ENCODE results near the gene RPL13.

GRCh38 chr16:89545831-89546574 lies 14.5 kb upstream of the RPL13 start:
- TF ChIP-seq ZNF473 (tag by site-specific recombination; IDR thresholded peaks at IDR 0.05) (no peak), TSHZ1 (tag by site-specific recombination; IDR thresholded peaks at IDR 0.05; ENCODE audit: borderline replicate concordance) (no peak), ZNF658 (tag by site-specific recombination; IDR thresholded peaks at IDR 0.05) (no peak), ZNF510 (tag by site-specific recombination; IDR thresholded peaks at IDR 0.05; ENCODE audit: insufficient replicate concordance) (no peak), ZNF394 (tag by site-specific recombination; IDR thresholded peaks at IDR 0.05; ENCODE audit: borderline replicate concordance) (no peak), CTCF (tag by site-specific recombination; IDR thresholded peaks at IDR 0.05) (no peak), YY1 (tag by site-specific recombination; IDR thresholded peaks at IDR 0.05) (no peak), ZBTB6 (tag by site-specific recombination; IDR thresholded peaks at IDR 0.05) (no peak), ZBTB44 (tag by site-specific recombination; IDR thresholded peaks at IDR 0.05) (no peak)
